ENCODE data around the gene DUSP6. TPM values are rescaled to one million over a fixed set of nuclear protein-coding genes. Genes with fewer than 3 reads are reported as not detected.

Gene DUSP6
- total and polyA plus RNA-seq, 5 donors from 2014 or later, result 8.8 to 27.1 (median 14.1) TPM

- H3K4me1 ChIP-seq (ENCODE audit: control insufficient read depth, insufficient read depth, low read length, poor library complexity, severe bottlenecking), result no peaks in the 10 kb centered on the region
- no peak overlapping the region for H3K27ac ChIP-seq (ENCODE audit: insufficient read depth, low read length, poor library complexity, severe bottlenecking)
- peaks cover 4% of the 10 kb centered on the region for H3K27me3 Mint-ChIP-seq
- no peak overlapping the region for H3K4me3 ChIP-seq (ENCODE audit: low read depth, low read length)
- ATAC-seq (ENCODE audit: low read depth in 2 of 2) (no peak), DNase-seq (no peak)
- H3K27ac Mint-ChIP-seq, result no peak overlapping the region
- peaks cover 0 to 4% (median 2%) of the 10 kb centered on the region in 4 donors for H3K4me1 Mint-ChIP-seq
- no peaks in the 10 kb centered on the region for H3K27me3 ChIP-seq (ENCODE audit: control insufficient read depth, insufficient read depth, low read length)
- H3K36me3 ChIP-seq (ENCODE audit: control insufficient read depth, insufficient read depth, low read length), result no peaks in the 10 kb centered on the region
- no peaks in the 10 kb centered on the region for H3K36me3 Mint-ChIP-seq
- H3K9me3 Mint-ChIP-seq, result no peaks in the 10 kb centered on the region
- no peaks in the 10 kb centered on the region for H3K9me3 ChIP-seq (ENCODE audit: control insufficient read depth in 2 of 2, low read length in 2 of 2)
- H3K4me3 Mint-ChIP-seq, result no peak overlapping the region
Observed at GRCh38 chr12:89319122-89319521, 33.2 kb downstream of the DUSP6 start.

- no peak for DNase-seq
- no peak overlapping the region for H3K4me3 Mint-ChIP-seq
- H3K9me3 Mint-ChIP-seq, result no peaks in the 10 kb centered on the region
- no peaks in the 10 kb centered on the region for H3K36me3 Mint-ChIP-seq
- H3K4me1 Mint-ChIP-seq, result peaks cover 0 to 4% (median 2%) of the 10 kb centered on the region in 4 donors
- peaks cover 4% of the 10 kb centered on the region for H3K27me3 Mint-ChIP-seq
- Histone ChIP-seq H3K4me3 (ENCODE audit: low read depth, low read length) (no peak overlapping the region), H3K27me3 (ENCODE audit: control insufficient read depth, insufficient read depth, low read length) (no peaks in the 10 kb centered on the region), H3K9me3 (ENCODE audit: control insufficient read depth in 2 of 2, low read length in 2 of 2) (no peaks in the 10 kb centered on the region), H3K27ac (ENCODE audit: insufficient read depth, low read length, poor library complexity, severe bottlenecking) (no peak overlapping the region), H3K4me1 (ENCODE audit: control insufficient read depth, insufficient read depth, low read length, poor library complexity, severe bottlenecking) (no peaks in the 10 kb centered on the region), H3K36me3 (ENCODE audit: control insufficient read depth, insufficient read depth, low read length) (no peaks in the 10 kb centered on the region)
- H3K27ac Mint-ChIP-seq, result no peak overlapping the region
- ATAC-seq (ENCODE audit: low read depth in 2 of 2), result no peak
Observed at GRCh38 chr12:89316705-89317139, 35.6 kb downstream of the DUSP6 start.

GRCh38 chr12:89314060-89314761, 38.1 kb downstream of the DUSP6 start:
- Histone ChIP-seq H3K27me3 (ENCODE audit: control insufficient read depth, insufficient read depth, low read length) (no peaks in the 10 kb centered on the region), H3K9me3 (ENCODE audit: control insufficient read depth in 2 of 2, low read length in 2 of 2) (no peaks in the 10 kb centered on the region), H3K4me3 (ENCODE audit: low read depth, low read length) (no peak overlapping the region), H3K27ac (ENCODE audit: insufficient read depth, low read length, poor library complexity, severe bottlenecking) (no peak overlapping the region), H3K36me3 (ENCODE audit: control insufficient read depth, insufficient read depth, low read length) (no peaks in the 10 kb centered on the region), H3K4me1 (ENCODE audit: control insufficient read depth, insufficient read depth, low read length, poor library complexity, severe bottlenecking) (no peaks in the 10 kb centered on the region)
- H3K27me3 Mint-ChIP-seq, result peaks cover 4% of the 10 kb centered on the region
- DNase-seq (no peak), ATAC-seq (ENCODE audit: low read depth in 2 of 2) (no peak)
- H3K27ac Mint-ChIP-seq, result peak overlapping the region in 1 of 3 donors; percentile 13
- no peaks in the 10 kb centered on the region for H3K9me3 Mint-ChIP-seq
- H3K36me3 Mint-ChIP-seq, result no peaks in the 10 kb centered on the region
- H3K4me1 Mint-ChIP-seq, result peaks cover 0 to 4% (median 2%) of the 10 kb centered on the region in 4 donors
- H3K4me3 Mint-ChIP-seq, result no peak overlapping the region

- H3K36me3 Mint-ChIP-seq, result no peaks in the 10 kb centered on the region
- H3K27ac Mint-ChIP-seq, result no peak overlapping the region
- ATAC-seq (ENCODE audit: low read depth in 2 of 2), result no peak
Observed at GRCh38 chr12:89311703-89312293, 40.5 kb downstream of the DUSP6 start.

GRCh38 chr12:89309815-89310214, 42.5 kb downstream of the DUSP6 start:
- Histone ChIP-seq H3K4me1 (ENCODE audit: control insufficient read depth, insufficient read depth, low read length, poor library complexity, severe bottlenecking) (no peaks in the 10 kb centered on the region), H3K27ac (ENCODE audit: insufficient read depth, low read length, poor library complexity, severe bottlenecking) (no peak overlapping the region), H3K27me3 (ENCODE audit: control insufficient read depth, insufficient read depth, low read length) (no peaks in the 10 kb centered on the region), H3K9me3 (ENCODE audit: control insufficient read depth in 2 of 2, low read length in 2 of 2) (no peaks in the 10 kb centered on the region), H3K4me3 (ENCODE audit: low read depth, low read length) (no peak overlapping the region), H3K36me3 (ENCODE audit: control insufficient read depth, insufficient read depth, low read length) (no peaks in the 10 kb centered on the region)
- Mint-ChIP-seq H3K9me3 (no peaks in the 10 kb centered on the region), H3K4me1 (peaks cover 7 to 18% (median 10%) of the 10 kb centered on the region in 4 donors), H3K27ac (peak overlapping the region in 1 of 3 donors; percentile 22), H3K27me3 (no peaks in the 10 kb centered on the region), H3K4me3 (no peak overlapping the region), H3K36me3 (no peaks in the 10 kb centered on the region)
- no peak for ATAC-seq (ENCODE audit: low read depth in 2 of 2)
- no peak for DNase-seq

More at GRCh38 chr12:89311703-89312293, 40.5 kb downstream of the DUSP6 start:
- H3K9me3 ChIP-seq (ENCODE audit: control insufficient read depth in 2 of 2, low read length in 2 of 2), result no peaks in the 10 kb centered on the region
- H3K4me1 ChIP-seq (ENCODE audit: control insufficient read depth, insufficient read depth, low read length, poor library complexity, severe bottlenecking), result no peaks in the 10 kb centered on the region
- H3K36me3 ChIP-seq (ENCODE audit: control insufficient read depth, insufficient read depth, low read length), result no peaks in the 10 kb centered on the region
- H3K9me3 Mint-ChIP-seq, result no peaks in the 10 kb centered on the region
- DNase-seq, result no peak
- no peaks in the 10 kb centered on the region for H3K27me3 ChIP-seq (ENCODE audit: control insufficient read depth, insufficient read depth, low read length)
- no peak overlapping the region for H3K4me3 Mint-ChIP-seq
- H3K27me3 Mint-ChIP-seq, result no peaks in the 10 kb centered on the region
- no peak overlapping the region for H3K4me3 ChIP-seq (ENCODE audit: low read depth, low read length)
- H3K4me1 Mint-ChIP-seq, result peaks cover 3 to 16% (median 9%) of the 10 kb centered on the region in 4 donors
- H3K27ac ChIP-seq (ENCODE audit: insufficient read depth, low read length, poor library complexity, severe bottlenecking), result no peak overlapping the region

GRCh38 chr12:89309440-89309802, 42.9 kb downstream of the DUSP6 start:
- Mint-ChIP-seq H3K4me3 (no peak overlapping the region), H3K36me3 (no peaks in the 10 kb centered on the region), H3K9me3 (no peaks in the 10 kb centered on the region), H3K27ac (no peak overlapping the region), H3K27me3 (no peaks in the 10 kb centered on the region), H3K4me1 (peaks cover 7 to 18% (median 10%) of the 10 kb centered on the region in 4 donors)
- Histone ChIP-seq H3K27ac (ENCODE audit: insufficient read depth, low read length, poor library complexity, severe bottlenecking) (no peak overlapping the region), H3K9me3 (ENCODE audit: control insufficient read depth in 2 of 2, low read length in 2 of 2) (no peaks in the 10 kb centered on the region), H3K36me3 (ENCODE audit: control insufficient read depth, insufficient read depth, low read length) (no peaks in the 10 kb centered on the region), H3K4me3 (ENCODE audit: low read depth, low read length) (no peak overlapping the region), H3K4me1 (ENCODE audit: control insufficient read depth, insufficient read depth, low read length, poor library complexity, severe bottlenecking) (no peaks in the 10 kb centered on the region), H3K27me3 (ENCODE audit: control insufficient read depth, insufficient read depth, low read length) (no peaks in the 10 kb centered on the region)
- ATAC-seq (ENCODE audit: low read depth in 2 of 2) (no peak), DNase-seq (no peak)

GRCh38 chr12:89307474-89308253, 44.6 kb downstream of the DUSP6 start:
- ATAC-seq (ENCODE audit: low read depth in 2 of 2), result no peak
- Histone ChIP-seq H3K4me3 (ENCODE audit: low read depth, low read length) (peak overlapping the region; percentile 6), H3K4me1 (ENCODE audit: control insufficient read depth, insufficient read depth, low read length, poor library complexity, severe bottlenecking) (no peaks in the 10 kb centered on the region), H3K27me3 (ENCODE audit: control insufficient read depth, insufficient read depth, low read length) (no peaks in the 10 kb centered on the region), H3K27ac (ENCODE audit: insufficient read depth, low read length, poor library complexity, severe bottlenecking) (no peak overlapping the region), H3K36me3 (ENCODE audit: control insufficient read depth, insufficient read depth, low read length) (no peaks in the 10 kb centered on the region), H3K9me3 (ENCODE audit: control insufficient read depth in 2 of 2, low read length in 2 of 2) (no peaks in the 10 kb centered on the region)
- peak in 1 of 3 donors; percentile 37 for DNase-seq
- H3K9me3 Mint-ChIP-seq, result no peaks in the 10 kb centered on the region
- peaks cover 7 to 18% (median 10%) of the 10 kb centered on the region in 4 donors for H3K4me1 Mint-ChIP-seq
- no peaks in the 10 kb centered on the region for H3K27me3 Mint-ChIP-seq
- no peak overlapping the region for H3K27ac Mint-ChIP-seq
- H3K4me3 Mint-ChIP-seq, result peak overlapping the region in 1 of 4 donors; percentile 44
- no peaks in the 10 kb centered on the region for H3K36me3 Mint-ChIP-seq

Measured in CD4-positive, CD25-positive, alpha-beta regulatory T cell (primary cell).